ENCODE data around the gene RASGRF2.

DNA sequence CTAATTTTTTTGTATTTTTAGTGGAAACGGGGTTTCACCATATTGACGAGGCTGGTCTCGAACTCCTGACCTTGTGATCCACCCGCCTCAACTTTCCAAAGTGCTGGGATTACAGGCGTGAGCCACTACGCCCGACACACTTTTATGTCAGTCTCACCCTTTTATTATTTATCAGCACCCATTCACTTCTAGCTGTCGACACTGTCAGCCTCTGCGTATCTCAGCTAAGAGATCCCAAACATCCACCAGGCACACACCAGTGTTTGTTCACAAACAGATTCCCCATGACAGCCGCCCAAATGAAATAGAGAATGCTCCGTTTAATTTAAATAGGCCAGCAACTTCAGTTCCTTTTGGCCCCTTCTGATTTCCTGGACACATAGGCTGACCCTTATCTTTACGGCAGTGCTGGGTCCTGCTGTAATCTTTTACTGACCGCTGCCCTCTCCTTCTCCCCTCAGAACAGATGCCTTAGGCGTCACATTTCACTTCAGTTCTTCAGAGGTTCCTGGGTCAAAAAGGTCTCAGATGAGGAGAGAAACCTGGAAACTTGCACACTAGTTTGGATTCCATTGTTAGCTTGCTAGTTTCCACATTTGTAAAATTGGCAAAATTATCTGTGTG, 229.8 kb downstream of the RASGRF2 start:
- no peak for TF ChIP-seq POLR2A (IDR thresholded peaks at IDR 0.05)
- TF ChIP-seq, protein P1, sequence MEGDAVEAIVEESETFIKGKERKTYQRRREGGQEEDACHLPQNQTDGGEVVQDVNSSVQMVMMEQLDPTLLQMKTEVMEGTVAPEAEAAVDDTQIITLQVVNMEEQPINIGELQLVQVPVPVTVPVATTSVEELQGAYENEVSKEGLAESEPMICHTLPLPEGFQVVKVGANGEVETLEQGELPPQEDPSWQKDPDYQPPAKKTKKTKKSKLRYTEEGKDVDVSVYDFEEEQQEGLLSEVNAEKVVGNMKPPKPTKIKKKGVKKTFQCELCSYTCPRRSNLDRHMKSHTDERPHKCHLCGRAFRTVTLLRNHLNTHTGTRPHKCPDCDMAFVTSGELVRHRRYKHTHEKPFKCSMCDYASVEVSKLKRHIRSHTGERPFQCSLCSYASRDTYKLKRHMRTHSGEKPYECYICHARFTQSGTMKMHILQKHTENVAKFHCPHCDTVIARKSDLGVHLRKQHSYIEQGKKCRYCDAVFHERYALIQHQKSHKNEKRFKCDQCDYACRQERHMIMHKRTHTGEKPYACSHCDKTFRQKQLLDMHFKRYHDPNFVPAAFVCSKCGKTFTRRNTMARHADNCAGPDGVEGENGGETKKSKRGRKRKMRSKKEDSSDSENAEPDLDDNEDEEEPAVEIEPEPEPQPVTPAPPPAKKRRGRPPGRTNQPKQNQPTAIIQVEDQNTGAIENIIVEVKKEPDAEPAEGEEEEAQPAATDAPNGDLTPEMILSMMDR (IDR thresholded peaks at IDR 0.05 in 8 of 11, conservative IDR thresholded peaks at IDR 0.05 in 3 of 11) = no peak

Measured in spleen (tissue), 7 donors.